ENCODE data around the gene ROR2.

ROR2 gene

GRCh38 chr9:91781116-91781515, 168.9 kb downstream of the ROR2 start:
- no peak overlapping the region for H3K4me3 ChIP-seq (ENCODE audit: low read length, poor library complexity, severe bottlenecking)
- H2AFZ ChIP-seq (ENCODE audit: low read length): no peak overlapping the region
- TF ChIP-seq EZH2phosphoT487 (IDR thresholded peaks at IDR 0.05; ENCODE audit: borderline replicate concordance): no peak
- no peak for TF ChIP-seq CTCF (conservative IDR thresholded peaks at IDR 0.05; ENCODE audit: low read length)
- H3F3A ChIP-seq (ENCODE audit: low read depth): no peaks in the 10 kb centered on the region
- no peaks in the 10 kb centered on the region for H3K9me3 ChIP-seq (ENCODE audit: insufficient read depth, low read depth, low read length)
- H3K4me2 ChIP-seq (ENCODE audit: low read depth, low read length, poor library complexity, severe bottlenecking): no peak overlapping the region
- no peaks in the 10 kb centered on the region for H4K20me1 ChIP-seq (ENCODE audit: insufficient read depth, low read length, poor library complexity, severe bottlenecking)
- H3K9me2 ChIP-seq (replicated peaks; ENCODE audit: low read depth, low read length): no peaks in the 10 kb centered on the region
- H3K79me2 ChIP-seq (ENCODE audit: insufficient read depth, low read length): no peaks in the 10 kb centered on the region
- H3K9ac ChIP-seq (ENCODE audit: low read depth, low read length, poor library complexity, severe bottlenecking): no peak overlapping the region
- H3K36me3 ChIP-seq (ENCODE audit: insufficient read depth, low read length): no peaks in the 10 kb centered on the region
- no peaks in the 10 kb centered on the region for H3K27me3 ChIP-seq (ENCODE audit: insufficient read depth, low read length, poor library complexity, severe bottlenecking)
- H3K4me1 ChIP-seq (ENCODE audit: insufficient read depth, low read length, poor library complexity, severe bottlenecking): no peaks in the 10 kb centered on the region

- no peaks in the 10 kb centered on the region for H3K27me3 ChIP-seq (ENCODE audit: insufficient read depth, low read length, poor library complexity, severe bottlenecking)
Measured at GRCh38 chr9:91778031-91778430, 172.0 kb downstream of the ROR2 start.

GRCh38 chr9:91777292-91777830, 172.7 kb downstream of the ROR2 start:
- Histone ChIP-seq H2AFZ (ENCODE audit: low read length) (peak overlapping the region; percentile 80), H3K27me3 (ENCODE audit: insufficient read depth, low read length, poor library complexity, severe bottlenecking) (no peaks in the 10 kb centered on the region), H4K20me1 (ENCODE audit: insufficient read depth, low read length, poor library complexity, severe bottlenecking) (no peaks in the 10 kb centered on the region), H3K4me2 (ENCODE audit: low read depth, low read length, poor library complexity, severe bottlenecking) (no peak overlapping the region), H3K9me3 (ENCODE audit: insufficient read depth, low read depth, low read length) (no peaks in the 10 kb centered on the region), H3F3A (ENCODE audit: low read depth) (no peaks in the 10 kb centered on the region), H3K9ac (ENCODE audit: low read depth, low read length, poor library complexity, severe bottlenecking) (no peak overlapping the region), H3K4me1 (ENCODE audit: insufficient read depth, low read length, poor library complexity, severe bottlenecking) (no peaks in the 10 kb centered on the region), H3K9me2 (replicated peaks; ENCODE audit: low read depth, low read length) (no peaks in the 10 kb centered on the region), H3K79me2 (ENCODE audit: insufficient read depth, low read length) (no peaks in the 10 kb centered on the region), H3K36me3 (ENCODE audit: insufficient read depth, low read length) (no peaks in the 10 kb centered on the region), H3K4me3 (ENCODE audit: low read length, poor library complexity, severe bottlenecking) (no peak overlapping the region)
- TF ChIP-seq CTCF (conservative IDR thresholded peaks at IDR 0.05; ENCODE audit: low read length) (no peak), EZH2phosphoT487 (IDR thresholded peaks at IDR 0.05; ENCODE audit: borderline replicate concordance) (no peak)

More at GRCh38 chr9:91778031-91778430, 172.0 kb downstream of the ROR2 start:
- Histone ChIP-seq H3F3A (ENCODE audit: low read depth) (no peaks in the 10 kb centered on the region), H3K9me2 (replicated peaks; ENCODE audit: low read depth, low read length) (no peaks in the 10 kb centered on the region), H3K36me3 (ENCODE audit: insufficient read depth, low read length) (no peaks in the 10 kb centered on the region), H3K9me3 (ENCODE audit: insufficient read depth, low read depth, low read length) (no peaks in the 10 kb centered on the region), H4K20me1 (ENCODE audit: insufficient read depth, low read length, poor library complexity, severe bottlenecking) (no peaks in the 10 kb centered on the region), H3K79me2 (ENCODE audit: insufficient read depth, low read length) (no peaks in the 10 kb centered on the region), H3K4me2 (ENCODE audit: low read depth, low read length, poor library complexity, severe bottlenecking) (no peak overlapping the region), H3K9ac (ENCODE audit: low read depth, low read length, poor library complexity, severe bottlenecking) (no peak overlapping the region), H3K4me1 (ENCODE audit: insufficient read depth, low read length, poor library complexity, severe bottlenecking) (no peaks in the 10 kb centered on the region), H3K4me3 (ENCODE audit: low read length, poor library complexity, severe bottlenecking) (no peak overlapping the region), H2AFZ (ENCODE audit: low read length) (no peak overlapping the region)
- no peak for TF ChIP-seq EZH2phosphoT487 (IDR thresholded peaks at IDR 0.05; ENCODE audit: borderline replicate concordance)
- no peak for TF ChIP-seq CTCF (conservative IDR thresholded peaks at IDR 0.05; ENCODE audit: low read length)
